Motor neuron (in vitro differentiated cells): Measurements from ENCODE around the gene AGAP1. TPM values are rescaled to one million over a fixed set of nuclear protein-coding genes. Genes with fewer than 3 reads are reported as not detected.

Experiments used
- ATAC-seq, 8 experiments: fragments of 200-7000 bp; cut with Tn5 transposase; replicated peaks in 6 of 8; 2 replicates each; pipeline ENCODE4 v1.8.0; 2021; ENCODE audit warnings: mild to moderate bottlenecking in 8 of 8, moderate library complexity in 8 of 8
- H3K27ac ChIP-seq, 2 donors: fragments of 250-450 bp; sonication (Bioruptor Pico); 2 replicates each; pipeline ENCODE4 v1.9.0; 2021; ENCODE audit warnings: antibody characterized with exemption in 2 of 2, mild to moderate bottlenecking in 2 of 2, moderate library complexity in 1 of 2
- H3K4me1 ChIP-seq, 2 donors: fragments of 250-450 bp; sonication (Bioruptor Pico); replicated peaks in 1 of 2; 2 replicates each; pipeline ENCODE4 v1.6.1; 2021; ENCODE audit warnings: antibody characterized with exemption in 2 of 2, mild to moderate bottlenecking in 2 of 2, moderate library complexity in 1 of 2
- H3K4me3 ChIP-seq, 5 donors: fragments of 250-450 bp; sonication (Bioruptor Pico); 2 replicates each; pipeline ENCODE4 v1.9.0; 2021; ENCODE audit warnings: antibody characterized with exemption in 5 of 5, mild to moderate bottlenecking in 5 of 5, moderate library complexity in 4 of 5
- WGBS, 10 experiments: fragments of 450-650 bp; shearing (Covaris generic); methylation state at CpG; one replicate each; pipeline ENCODE4 v1.0.0; 2022; 5-methylcytosine and 5-hydroxymethylcytosine counted together
- in situ Hi-C, 9 experiments: fragments of 400-800 bp; cut with MboI; loops; one replicate each; pipeline ENCODE4 v1.15.0; 2021; ENCODE audit warnings: low sequenced_read_pairs in 9 of 9, low pct_unique_long_range_greater_than_20kb in 2 of 9; ENCODE audit not compliant: unreplicated experiment in 9 of 9
- total RNA-seq, 8 experiments: library from RNA; unstranded; fragments of 300-600 nt; gene quantifications; 2 replicates each; pipeline versions ENCODE4 v1.2.3 to v1.2.4, GENCODE V29; 2022

AGAP1 gene
- total RNA-seq, 8 experiments from 2014 or later, result 5.9 to 51.1 (median 34.3) TPM

- peak in 5 of 8 experiments; percentile 32 to 71 (median 56) for ATAC-seq
- no peak overlapping the region for H3K4me3 ChIP-seq
- in situ Hi-C loops, result no loop called here
- no peak overlapping the region for H3K27ac ChIP-seq
- 43 to 100% (median 60%) methylated on average over 1 to 6 of the region's 8 CpGs; no CpG with 5 or more reads in 1 of the 10 experiments for WGBS, 10 experiments
- peaks cover 34 to 45% of the 10 kb centered on the region in 2 donors for H3K4me1 ChIP-seq
Measured at GRCh38 chr2:235979037-235979436, 485.2 kb downstream of the AGAP1 start.

- peaks cover 34 to 45% of the 10 kb centered on the region in 2 donors for H3K4me1 ChIP-seq
- H3K27ac ChIP-seq, result no peak overlapping the region
- in situ Hi-C loops, result no loop called here
- peak in 5 of 8 experiments; percentile 45 to 80 (median 75) for ATAC-seq
- H3K4me3 ChIP-seq, result no peak overlapping the region
- WGBS, 10 experiments, result 57 to 100% (median 83%) methylated on average over 1 to 14 of the region's 15 CpGs
Measured at GRCh38 chr2:235979753-235980435, 486.1 kb downstream of the AGAP1 start.

GRCh38 chr2:235981631-235982030 is 487.8 kb downstream of the AGAP1 start:
- ATAC-seq, result peak in 1 of 8 experiments; percentile 17
- whole genome bisulfite sequencing, 10 experiments, result 61 to 98% (median 83%) methylated on average over 2 to 15 of the region's 15 CpGs; no CpG with 5 or more reads in 3 of the 10 experiments
- H3K27ac ChIP-seq, result no peak overlapping the region
- in situ Hi-C loops, result no loop called here
- no peak overlapping the region for H3K4me3 ChIP-seq
- H3K4me1 ChIP-seq, result peaks cover 34 to 45% of the 10 kb centered on the region in 2 donors

- in situ Hi-C loops, result no loop called here
- Histone ChIP-seq H3K4me3 (no peak overlapping the region), H3K4me1 (peaks cover 31 to 40% of the 10 kb centered on the region in 2 donors), H3K27ac (no peak overlapping the region)
- ATAC-seq, result no peak
- 86 to 100% (median 100%) methylated on average over 1 to 3 of the region's 4 CpGs for WGBS, 10 experiments
Measured at GRCh38 chr2:235983016-235983415, 489.2 kb downstream of the AGAP1 start.

GRCh38 chr2:235984552-235984951 is 490.7 kb downstream of the AGAP1 start:
- ATAC-seq, result no peak
- Histone ChIP-seq H3K4me3 (no peak overlapping the region), H3K4me1 (peaks cover 20 to 25% of the 10 kb centered on the region in 2 donors), H3K27ac (no peak overlapping the region)
- 85 to 100% (median 100%) methylated on average over 1 to 3 of the region's 6 CpGs; no CpG with 5 or more reads in 2 of the 10 experiments for WGBS, 10 experiments
- in situ Hi-C loops, result no loop called here

- ATAC-seq, result no peak
- Histone ChIP-seq H3K4me3 (no peak overlapping the region), H3K4me1 (peaks cover 7% of the 10 kb centered on the region in 2 donors), H3K27ac (no peak overlapping the region)
- WGBS, 10 experiments, result 17 to 100% (median 75%) methylated on average over 1 of the region's 1 CpG; no CpG with 5 or more reads in 3 of the 10 experiments
- in situ Hi-C loops, result no loop called here
Measured at GRCh38 chr2:235986361-235986760, 492.5 kb downstream of the AGAP1 start.

- in situ Hi-C loops, result no loop called here
Measured at GRCh38 chr2:235988271-235989015, 494.6 kb downstream of the AGAP1 start.

GRCh38 chr2:235989591-235989990 is 495.7 kb downstream of the AGAP1 start:
- Histone ChIP-seq H3K4me3 (no peak overlapping the region), H3K4me1 (peaks cover 0 to 7% of the 10 kb centered on the region in 2 donors), H3K27ac (peak overlapping the region in 1 of 2 donors; percentile 46)
- peak in 2 of 8 experiments; percentile 6 to 24 for ATAC-seq
- in situ Hi-C loops, result no loop called here
- 60 to 100% (median 67%) methylated on average over 1 to 7 of the region's 10 CpGs; no CpG with 5 or more reads in 6 of the 10 experiments for WGBS, 10 experiments

More at GRCh38 chr2:235988271-235989015, 494.6 kb downstream of the AGAP1 start:
- WGBS, 10 experiments, result 87 to 100% (median 97%) methylated on average over 1 to 15 of the region's 21 CpGs; no CpG with 5 or more reads in 3 of the 10 experiments
- Histone ChIP-seq H3K4me3 (no peak overlapping the region), H3K4me1 (peaks cover 0 to 7% of the 10 kb centered on the region in 2 donors), H3K27ac (no peak overlapping the region)
- no peak for ATAC-seq

- WGBS, 10 experiments, result 60 to 100% (median 97%) methylated on average over 1 to 2 of the region's 3 CpGs; no CpG with 5 or more reads in 6 of the 10 experiments
- Histone ChIP-seq H3K4me1 (peaks cover 0 to 7% of the 10 kb centered on the region in 2 donors), H3K27ac (no peak overlapping the region), H3K4me3 (no peak overlapping the region)
- in situ Hi-C loops, result no loop called here
- ATAC-seq, result no peak
Measured at GRCh38 chr2:235990344-235990743, 496.5 kb downstream of the AGAP1 start.

- no peak for ATAC-seq
- in situ Hi-C loops, result no loop called here
- no peak overlapping the region for H3K27ac ChIP-seq
- WGBS, 10 experiments, result 80 to 100% (median 99%) methylated on average over 1 to 14 of the region's 20 CpGs; no CpG with 5 or more reads in 1 of the 10 experiments
- no peak overlapping the region for H3K4me3 ChIP-seq
- H3K4me1 ChIP-seq, result peaks cover 0 to 7% of the 10 kb centered on the region in 2 donors
Measured at GRCh38 chr2:235992024-235992423, 498.2 kb downstream of the AGAP1 start.

- no peak overlapping the region for H3K4me3 ChIP-seq
- 40 to 100% (median 92%) methylated on average over 1 to 5 of the region's 5 CpGs for WGBS, 10 experiments
- ATAC-seq, result no peak
- no peak overlapping the region for H3K27ac ChIP-seq
- in situ Hi-C loops, result no loop called here
- H3K4me1 ChIP-seq, result no peaks in the 10 kb centered on the region
Measured at GRCh38 chr2:235996419-235996818, 502.6 kb downstream of the AGAP1 start.

GRCh38 chr2:235999011-235999410 is 505.2 kb downstream of the AGAP1 start:
- Histone ChIP-seq H3K27ac (no peak overlapping the region), H3K4me3 (no peak overlapping the region), H3K4me1 (no peaks in the 10 kb centered on the region)
- ATAC-seq, result no peak
- 88 to 100% (median 100%) methylated on average over 1 to 2 of the region's 2 CpGs; no CpG with 5 or more reads in 5 of the 10 experiments for WGBS, 10 experiments
- in situ Hi-C loops, result no loop called here

GRCh38 chr2:236001166-236001828 is 507.5 kb downstream of the AGAP1 start:
- no peak overlapping the region for H3K27ac ChIP-seq
- WGBS, 10 experiments, result 85 to 94% (median 91%) methylated on average over 3 to 8 of the region's 20 CpGs; no CpG with 5 or more reads in 3 of the 10 experiments
- in situ Hi-C loops, result no loop called here

More at GRCh38 chr2:236001166-236001828, 507.5 kb downstream of the AGAP1 start:
- no peak for ATAC-seq
- no peak overlapping the region for H3K4me3 ChIP-seq
- H3K4me1 ChIP-seq, result no peaks in the 10 kb centered on the region
